Measurements from ENCODE around the gene ARHGEF40. TPM values are rescaled to one million over a fixed set of nuclear protein-coding genes. Genes with fewer than 3 reads are reported as not detected.

Gene ARHGEF40
- total and polyA plus RNA-seq, 2 experiments from 2014 or later: 22.4 to 56.6 TPM

DNA sequence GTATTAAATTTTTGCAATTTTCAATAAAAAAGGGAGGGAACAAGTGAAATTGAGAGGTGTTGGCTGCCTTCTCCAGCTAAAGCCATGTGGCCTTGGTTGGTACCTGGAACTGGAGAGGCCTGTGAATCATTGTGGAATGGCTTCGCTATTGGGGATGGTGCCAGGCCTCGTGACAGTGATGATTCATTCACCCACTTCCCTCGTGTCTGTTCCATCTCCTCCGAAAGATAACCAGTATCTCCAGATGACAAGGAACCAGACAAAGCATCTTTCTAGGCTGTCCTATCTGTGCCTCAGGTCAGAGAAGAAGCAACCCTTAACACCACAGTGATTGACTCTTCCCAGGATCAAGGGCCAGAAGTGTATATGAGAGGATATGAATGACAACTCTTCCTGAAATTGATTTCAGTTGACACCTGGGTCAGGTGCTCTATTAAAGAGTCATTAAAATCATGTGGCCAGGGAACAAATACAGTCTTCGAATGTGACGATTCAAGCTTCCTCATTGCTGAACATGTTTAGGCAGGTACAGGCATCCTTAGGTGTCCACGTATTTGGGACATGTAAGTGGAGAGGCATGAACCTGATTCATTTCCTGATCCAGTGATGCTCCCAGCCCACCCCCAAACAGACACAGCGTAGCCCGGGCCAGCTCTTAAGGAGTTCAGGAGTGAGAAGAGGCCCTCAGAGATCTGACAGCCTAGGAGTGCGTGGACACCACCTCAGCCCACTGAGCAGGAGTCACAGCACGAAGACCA lies 28.2 kb upstream of the ARHGEF40 start, which contains the start of gene RNASE7:
TSS of gene RNASE7 (plus strand) at position 687 of the 758 bp plus-strand sequence. CDS start 631 bp downstream, outside the sequence.
- in situ Hi-C loops (cut with MboI): no loop called here
- peaks cover 13% of the 10 kb centered on the region for H3K4me1 ChIP-seq (ENCODE audit: insufficient read depth)
- no peaks in the 10 kb centered on the region for H3F3A ChIP-seq (ENCODE audit: insufficient read depth)
- no peaks in the 10 kb centered on the region for H3K36me3 ChIP-seq (ENCODE audit: low read depth)
- H3K27ac ChIP-seq: no peak within 1 kb of the TSS
- no peak within 1 kb of the TSS for H3K4me3 ChIP-seq
- no peak within 1 kb of the TSS for H2AFZ ChIP-seq
- no peak for TF ChIP-seq EZH2 (IDR thresholded peaks at IDR 0.05; ENCODE audit: insufficient read depth, poor library complexity, severe bottlenecking)
- no peak for TF ChIP-seq EZH2phosphoT487 (IDR thresholded peaks at IDR 0.05; ENCODE audit: insufficient read depth, low read depth)
- H3K79me2 ChIP-seq (ENCODE audit: insufficient read depth): no peaks in the 10 kb centered on the region
- H3K9ac ChIP-seq: no peak within 1 kb of the TSS
- H3K4me2 ChIP-seq (ENCODE audit: unreplicated experiment): no peak within 1 kb of the TSS
- DNase-seq: peak; percentile 76
- H3K27me3 ChIP-seq (replicated peaks; ENCODE audit: insufficient read depth): no peaks in the 10 kb centered on the region
- no peaks in the 10 kb centered on the region for H4K20me1 ChIP-seq (ENCODE audit: insufficient read depth)
- WGBS, 2 experiments (ENCODE audit: low coverage in 1 of 2, low lambda C conversion rate in 2 of 2, missing lambda C conversion rate in 2 of 2): 58 to 65% methylated on average over 11 of the region's 11 CpGs
- H3K9me3 ChIP-seq (ENCODE audit: low read depth): no peaks in the 10 kb centered on the region
- H3K9me2 ChIP-seq (ENCODE audit: insufficient read depth): no peaks in the 10 kb centered on the region

DNA sequence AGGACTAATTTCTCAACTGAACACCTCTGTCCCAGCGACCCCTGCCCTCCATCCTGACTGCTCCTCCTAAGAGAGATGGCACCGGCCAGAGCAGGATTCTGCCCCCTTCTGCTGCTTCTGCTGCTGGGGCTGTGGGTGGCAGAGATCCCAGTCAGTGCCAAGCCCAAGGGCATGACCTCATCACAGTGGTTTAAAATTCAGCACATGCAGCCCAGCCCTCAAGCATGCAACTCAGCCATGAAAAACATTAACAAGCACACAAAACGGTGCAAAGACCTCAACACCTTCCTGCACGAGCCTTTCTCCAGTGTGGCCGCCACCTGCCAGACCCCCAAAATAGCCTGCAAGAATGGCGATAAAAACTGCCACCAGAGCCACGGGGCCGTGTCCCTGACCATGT lies 27.2 kb upstream of the ARHGEF40 start:
- Histone ChIP-seq H3K9ac (no peak overlapping the region), H2AFZ (no peak overlapping the region)
- 75 to 82% methylated on average over 8 of the region's 8 CpGs for WGBS, 2 experiments (ENCODE audit: low coverage in 1 of 2, low lambda C conversion rate in 2 of 2, missing lambda C conversion rate in 2 of 2)

DNA sequence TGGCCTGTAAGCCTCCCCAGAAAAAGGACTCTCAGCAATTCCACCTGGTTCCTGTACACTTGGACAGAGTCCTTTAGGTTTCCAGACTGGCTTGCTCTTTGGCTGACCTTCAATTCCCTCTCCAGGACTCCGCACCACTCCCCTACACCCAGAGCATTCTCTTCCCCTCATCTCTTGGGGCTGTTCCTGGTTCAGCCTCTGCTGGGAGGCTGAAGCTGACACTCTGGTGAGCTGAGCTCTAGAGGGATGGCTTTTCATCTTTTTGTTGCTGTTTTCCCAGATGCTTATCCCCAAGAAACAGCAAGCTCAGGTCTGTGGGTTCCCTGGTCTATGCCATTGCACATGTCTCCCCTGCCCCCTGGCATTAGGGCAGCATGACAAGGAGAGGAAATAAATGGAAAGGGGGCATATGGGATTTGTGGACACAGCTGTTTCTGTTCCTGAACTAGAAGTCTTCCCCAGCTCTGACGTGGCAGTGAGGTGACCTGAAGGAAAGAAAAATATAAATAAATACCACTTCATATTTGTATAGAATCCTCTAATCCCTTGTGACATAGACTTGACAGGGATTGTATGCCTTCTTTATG lies 26.6 kb upstream of the ARHGEF40 start:
- no peak for DNase-seq
- WGBS, 2 experiments (ENCODE audit: low coverage in 1 of 2, low lambda C conversion rate in 2 of 2, missing lambda C conversion rate in 2 of 2): 70 to 75% methylated on average over 2 of the region's 2 CpGs

More for the DNA sequence above, 27.2 kb upstream of the ARHGEF40 start:
- no peaks in the 10 kb centered on the region for H4K20me1 ChIP-seq (ENCODE audit: insufficient read depth)
- H3K79me2 ChIP-seq (ENCODE audit: insufficient read depth): no peaks in the 10 kb centered on the region
- peaks cover 9% of the 10 kb centered on the region for H3F3A ChIP-seq (ENCODE audit: insufficient read depth)
- H3K36me3 ChIP-seq (ENCODE audit: low read depth): no peaks in the 10 kb centered on the region
- H3K27me3 ChIP-seq (replicated peaks; ENCODE audit: insufficient read depth): no peaks in the 10 kb centered on the region
- peaks cover 22% of the 10 kb centered on the region for H3K4me1 ChIP-seq (ENCODE audit: insufficient read depth)
- DNase-seq: no peak
- no peaks in the 10 kb centered on the region for H3K9me2 ChIP-seq (ENCODE audit: insufficient read depth)
- in situ Hi-C loops (cut with MboI): no loop called here
- no peak overlapping the region for H3K27ac ChIP-seq
- no peak overlapping the region for H3K4me2 ChIP-seq (ENCODE audit: unreplicated experiment)
- H3K4me3 ChIP-seq: no peak overlapping the region
- TF ChIP-seq EZH2phosphoT487 (IDR thresholded peaks at IDR 0.05; ENCODE audit: insufficient read depth, low read depth) (no peak), EZH2 (IDR thresholded peaks at IDR 0.05; ENCODE audit: insufficient read depth, poor library complexity, severe bottlenecking) (no peak)
- H3K9me3 ChIP-seq (ENCODE audit: low read depth): no peaks in the 10 kb centered on the region

DNA sequence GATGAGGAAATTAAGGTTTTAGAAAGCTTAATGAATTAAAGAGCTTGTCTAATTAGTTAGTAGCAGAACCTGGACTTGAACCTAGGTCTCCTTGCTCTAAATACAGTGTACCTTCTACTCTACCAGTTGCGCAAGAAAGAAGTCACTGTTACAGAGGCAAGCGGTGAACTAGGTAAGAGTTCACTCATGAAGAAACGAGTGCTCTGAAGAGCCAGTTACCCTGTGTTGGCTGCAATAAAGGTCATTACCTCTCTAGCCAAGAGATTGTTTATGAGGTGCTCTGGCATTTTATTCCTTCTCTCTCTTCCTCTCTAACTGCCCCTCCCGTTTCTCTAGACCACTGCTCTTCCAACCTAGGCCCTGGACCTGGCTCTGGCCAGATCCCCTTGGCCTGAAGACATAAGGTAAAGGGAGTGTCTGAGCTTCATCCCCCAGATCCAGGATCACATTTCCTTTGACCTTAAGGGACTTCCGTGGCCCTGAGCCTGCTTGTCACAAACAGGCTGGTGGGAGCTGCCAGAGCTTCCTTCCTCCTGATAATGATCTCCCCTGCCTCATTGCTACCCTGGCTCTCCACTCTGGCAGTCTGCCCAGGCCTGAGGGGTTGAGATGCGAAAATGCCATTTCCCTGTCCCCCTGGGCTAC lies 26.0 kb upstream of the ARHGEF40 start:
- Histone ChIP-seq H4K20me1 (ENCODE audit: insufficient read depth) (no peaks in the 10 kb centered on the region), H3K27ac (no peak overlapping the region), H3K4me1 (ENCODE audit: insufficient read depth) (peaks cover 28% of the 10 kb centered on the region), H3K4me3 (no peak overlapping the region), H3K36me3 (ENCODE audit: low read depth) (no peaks in the 10 kb centered on the region), H3K9ac (no peak overlapping the region), H3F3A (ENCODE audit: insufficient read depth) (peaks cover 20% of the 10 kb centered on the region), H3K27me3 (replicated peaks; ENCODE audit: insufficient read depth) (no peaks in the 10 kb centered on the region), H3K9me3 (ENCODE audit: low read depth) (no peaks in the 10 kb centered on the region), H2AFZ (no peak overlapping the region), H3K4me2 (ENCODE audit: unreplicated experiment) (no peak overlapping the region), H3K79me2 (ENCODE audit: insufficient read depth) (no peaks in the 10 kb centered on the region), H3K9me2 (ENCODE audit: insufficient read depth) (no peaks in the 10 kb centered on the region)
- WGBS, 2 experiments (ENCODE audit: low coverage in 1 of 2, low lambda C conversion rate in 2 of 2, missing lambda C conversion rate in 2 of 2): 65 to 66% methylated on average over 6 of the region's 6 CpGs
- in situ Hi-C loops (cut with MboI): no loop called here
- TF ChIP-seq EZH2phosphoT487 (IDR thresholded peaks at IDR 0.05; ENCODE audit: insufficient read depth, low read depth) (no peak), EZH2 (IDR thresholded peaks at IDR 0.05; ENCODE audit: insufficient read depth, poor library complexity, severe bottlenecking) (no peak)
- DNase-seq: no peak

More for the DNA sequence above, 26.6 kb upstream of the ARHGEF40 start:
- no peaks in the 10 kb centered on the region for H3K36me3 ChIP-seq (ENCODE audit: low read depth)
- no peaks in the 10 kb centered on the region for H3K27me3 ChIP-seq (replicated peaks; ENCODE audit: insufficient read depth)
- H3K9me2 ChIP-seq (ENCODE audit: insufficient read depth): no peaks in the 10 kb centered on the region
- no peak overlapping the region for H3K27ac ChIP-seq
- H3F3A ChIP-seq (ENCODE audit: insufficient read depth): peaks cover 14% of the 10 kb centered on the region
- H3K4me3 ChIP-seq: no peak overlapping the region
- H3K4me1 ChIP-seq (ENCODE audit: insufficient read depth): peaks cover 27% of the 10 kb centered on the region
- H3K4me2 ChIP-seq (ENCODE audit: unreplicated experiment): no peak overlapping the region
- no peaks in the 10 kb centered on the region for H4K20me1 ChIP-seq (ENCODE audit: insufficient read depth)
- no peak overlapping the region for H2AFZ ChIP-seq
- H3K9me3 ChIP-seq (ENCODE audit: low read depth): no peaks in the 10 kb centered on the region
- no peaks in the 10 kb centered on the region for H3K79me2 ChIP-seq (ENCODE audit: insufficient read depth)
- TF ChIP-seq EZH2phosphoT487 (IDR thresholded peaks at IDR 0.05; ENCODE audit: insufficient read depth, low read depth) (no peak), EZH2 (IDR thresholded peaks at IDR 0.05; ENCODE audit: insufficient read depth, poor library complexity, severe bottlenecking) (no peak)
- H3K9ac ChIP-seq: no peak overlapping the region
- in situ Hi-C loops (cut with MboI): no loop called here

All from GM23248 (cell line).